ENCODE data around the gene ZNF185.

The ZNF185 gene

GRCh38 chrX:152873361-152873760, 24.5 kb upstream of the ZNF185 start:
- 80% methylated on average over 1 of the region's 2 CpGs; no CpG with 5 or more reads in 1 of the 2 experiments for WGBS, 2 experiments (ENCODE audit: insufficient coverage in 2 of 2)
- Histone ChIP-seq H3K27ac (ENCODE audit: low read depth, low read length, severe bottlenecking) (no peak overlapping the region), H3K4me1 (ENCODE audit: control insufficient read depth, insufficient read depth, low read length, poor library complexity, severe bottlenecking) (no peaks in the 10 kb centered on the region), H3K9me3 (ENCODE audit: control insufficient read depth, low read length) (no peaks in the 10 kb centered on the region), H3K4me3 (ENCODE audit: extremely low read depth, insufficient read depth, low read length, poor library complexity, severe bottlenecking) (no peak overlapping the region), H3K36me3 (ENCODE audit: control insufficient read depth, insufficient read depth, low read length) (peaks cover 20% of the 10 kb centered on the region)

GRCh38 chrX:152876931-152877840, 20.7 kb upstream of the ZNF185 start:
- H3K27ac ChIP-seq (ENCODE audit: low read depth, low read length, severe bottlenecking): no peak overlapping the region
- no peaks in the 10 kb centered on the region for H3K4me1 ChIP-seq (ENCODE audit: control insufficient read depth, insufficient read depth, low read length, poor library complexity, severe bottlenecking)
- no peak overlapping the region for H3K4me3 ChIP-seq (ENCODE audit: extremely low read depth, insufficient read depth, low read length, poor library complexity, severe bottlenecking)
- H3K9me3 ChIP-seq (ENCODE audit: control insufficient read depth, low read length): no peaks in the 10 kb centered on the region
- H3K36me3 ChIP-seq (ENCODE audit: control insufficient read depth, insufficient read depth, low read length): no peaks in the 10 kb centered on the region
- 82 to 93% methylated on average over 6 to 7 of the region's 10 CpGs for WGBS, 2 experiments (ENCODE audit: insufficient coverage in 2 of 2)

GRCh38 chrX:152878976-152879755, 18.7 kb upstream of the ZNF185 start:
- Histone ChIP-seq H3K4me1 (ENCODE audit: control insufficient read depth, insufficient read depth, low read length, poor library complexity, severe bottlenecking) (no peaks in the 10 kb centered on the region), H3K4me3 (ENCODE audit: extremely low read depth, insufficient read depth, low read length, poor library complexity, severe bottlenecking) (no peak overlapping the region), H3K9me3 (ENCODE audit: control insufficient read depth, low read length) (no peaks in the 10 kb centered on the region), H3K27ac (ENCODE audit: low read depth, low read length, severe bottlenecking) (no peak overlapping the region), H3K36me3 (ENCODE audit: control insufficient read depth, insufficient read depth, low read length) (no peaks in the 10 kb centered on the region)
- 84 to 93% methylated on average over 5 to 10 of the region's 16 CpGs for WGBS, 2 experiments (ENCODE audit: insufficient coverage in 2 of 2)

- H3K4me1 ChIP-seq (ENCODE audit: control insufficient read depth, insufficient read depth, low read length, poor library complexity, severe bottlenecking): no peaks in the 10 kb centered on the region
- H3K36me3 ChIP-seq (ENCODE audit: control insufficient read depth, insufficient read depth, low read length): no peaks in the 10 kb centered on the region
- WGBS, 2 experiments (ENCODE audit: insufficient coverage in 2 of 2): no CpG with 5 or more reads among the region's 2 CpGs
- H3K27ac ChIP-seq (ENCODE audit: low read depth, low read length, severe bottlenecking): no peak overlapping the region
- H3K9me3 ChIP-seq (ENCODE audit: control insufficient read depth, low read length): no peaks in the 10 kb centered on the region
- H3K4me3 ChIP-seq (ENCODE audit: extremely low read depth, insufficient read depth, low read length, poor library complexity, severe bottlenecking): no peak overlapping the region
Observed at GRCh38 chrX:152881289-152881688, 16.6 kb upstream of the ZNF185 start.

- H3K36me3 ChIP-seq (ENCODE audit: control insufficient read depth, insufficient read depth, low read length): no peaks in the 10 kb centered on the region
- no peaks in the 10 kb centered on the region for H3K9me3 ChIP-seq (ENCODE audit: control insufficient read depth, low read length)
- H3K4me3 ChIP-seq (ENCODE audit: extremely low read depth, insufficient read depth, low read length, poor library complexity, severe bottlenecking): no peak overlapping the region
- H3K4me1 ChIP-seq (ENCODE audit: control insufficient read depth, insufficient read depth, low read length, poor library complexity, severe bottlenecking): no peaks in the 10 kb centered on the region
- 74% methylated on average over 3 of the region's 6 CpGs; no CpG with 5 or more reads in 1 of the 2 experiments for WGBS, 2 experiments (ENCODE audit: insufficient coverage in 2 of 2)
- no peak overlapping the region for H3K27ac ChIP-seq (ENCODE audit: low read depth, low read length, severe bottlenecking)
Observed at GRCh38 chrX:152884171-152884570, 13.7 kb upstream of the ZNF185 start.

- WGBS, 2 experiments (ENCODE audit: insufficient coverage in 2 of 2): 75% methylated on average over 2 of the region's 3 CpGs; no CpG with 5 or more reads in 1 of the 2 experiments
- Histone ChIP-seq H3K4me1 (ENCODE audit: control insufficient read depth, insufficient read depth, low read length, poor library complexity, severe bottlenecking) (no peaks in the 10 kb centered on the region), H3K27ac (ENCODE audit: low read depth, low read length, severe bottlenecking) (no peak overlapping the region), H3K9me3 (ENCODE audit: control insufficient read depth, low read length) (no peaks in the 10 kb centered on the region), H3K4me3 (ENCODE audit: extremely low read depth, insufficient read depth, low read length, poor library complexity, severe bottlenecking) (no peak overlapping the region), H3K36me3 (ENCODE audit: control insufficient read depth, insufficient read depth, low read length) (no peaks in the 10 kb centered on the region)
Observed at GRCh38 chrX:152886716-152887115, 11.2 kb upstream of the ZNF185 start.

GRCh38 chrX:152892499-152892898, 5.4 kb upstream of the ZNF185 start:
- no peak overlapping the region for H3K4me3 ChIP-seq (ENCODE audit: extremely low read depth, insufficient read depth, low read length, poor library complexity, severe bottlenecking)
- H3K4me1 ChIP-seq (ENCODE audit: control insufficient read depth, insufficient read depth, low read length, poor library complexity, severe bottlenecking): peaks cover 11% of the 10 kb centered on the region
- no peak overlapping the region for H3K27ac ChIP-seq (ENCODE audit: low read depth, low read length, severe bottlenecking)
- no peaks in the 10 kb centered on the region for H3K9me3 ChIP-seq (ENCODE audit: control insufficient read depth, low read length)
- WGBS, 2 experiments (ENCODE audit: insufficient coverage in 2 of 2): no CpG with 5 or more reads among the region's 4 CpGs
- H3K36me3 ChIP-seq (ENCODE audit: control insufficient read depth, insufficient read depth, low read length): no peaks in the 10 kb centered on the region

- H3K4me1 ChIP-seq (ENCODE audit: control insufficient read depth, insufficient read depth, low read length, poor library complexity, severe bottlenecking): peaks cover 11% of the 10 kb centered on the region
- 61 to 73% methylated on average over 5 to 10 of the region's 22 CpGs for WGBS, 2 experiments (ENCODE audit: insufficient coverage in 2 of 2)
- H3K36me3 ChIP-seq (ENCODE audit: control insufficient read depth, insufficient read depth, low read length): no peaks in the 10 kb centered on the region
- H3K27ac ChIP-seq (ENCODE audit: low read depth, low read length, severe bottlenecking): no peak overlapping the region
- H3K4me3 ChIP-seq (ENCODE audit: extremely low read depth, insufficient read depth, low read length, poor library complexity, severe bottlenecking): no peak overlapping the region
- H3K9me3 ChIP-seq (ENCODE audit: control insufficient read depth, low read length): no peaks in the 10 kb centered on the region
Observed at GRCh38 chrX:152892999-152893891, 4.6 kb upstream of the ZNF185 start.

GRCh38 chrX:152893980-152894610, 3.8 kb upstream of the ZNF185 start:
- Histone ChIP-seq H3K4me1 (ENCODE audit: control insufficient read depth, insufficient read depth, low read length, poor library complexity, severe bottlenecking) (peaks cover 11% of the 10 kb centered on the region), H3K4me3 (ENCODE audit: extremely low read depth, insufficient read depth, low read length, poor library complexity, severe bottlenecking) (no peak overlapping the region), H3K36me3 (ENCODE audit: control insufficient read depth, insufficient read depth, low read length) (no peaks in the 10 kb centered on the region), H3K27ac (ENCODE audit: low read depth, low read length, severe bottlenecking) (no peak overlapping the region), H3K9me3 (ENCODE audit: control insufficient read depth, low read length) (no peaks in the 10 kb centered on the region)
- 87% methylated on average over 3 of the region's 9 CpGs; no CpG with 5 or more reads in 1 of the 2 experiments for WGBS, 2 experiments (ENCODE audit: insufficient coverage in 2 of 2)

- no peak overlapping the region for H3K27ac ChIP-seq (ENCODE audit: low read depth, low read length, severe bottlenecking)
- no peaks in the 10 kb centered on the region for H3K36me3 ChIP-seq (ENCODE audit: control insufficient read depth, insufficient read depth, low read length)
- no peak overlapping the region for H3K4me3 ChIP-seq (ENCODE audit: extremely low read depth, insufficient read depth, low read length, poor library complexity, severe bottlenecking)
- WGBS, 2 experiments (ENCODE audit: insufficient coverage in 2 of 2): 100% methylated on average over 1 of the region's 3 CpGs; no CpG with 5 or more reads in 1 of the 2 experiments
- peaks cover 11% of the 10 kb centered on the region for H3K4me1 ChIP-seq (ENCODE audit: control insufficient read depth, insufficient read depth, low read length, poor library complexity, severe bottlenecking)
- H3K9me3 ChIP-seq (ENCODE audit: control insufficient read depth, low read length): no peaks in the 10 kb centered on the region
Observed at GRCh38 chrX:152895121-152895520, 2.7 kb upstream of the ZNF185 start.

All from mesodermal cell (in vitro differentiated cells).